Right hindlimb (tissue), 1 donor: Measurements from ENCODE around the gene CLCN6.

ENCODE experiments used
- DNase-seq: peaks from one replicate; pipeline ENCODE4 v3.0.0-alpha.2; 2018

The CLCN6 gene

GRCh38 chr1:11805422-11806306, at the start of gene CLCN6, which contains the start of gene MTHFR:
CLCN6 (plus strand) TSS chr1:11806191; CDS start chr1:11806263, 72 bp downstream.
MTHFR (minus strand) TSS chr1:11805964; CDS start chr1:11803116, 2,848 bp downstream.
- peak; percentile 100 for DNase-seq

GRCh38 chr1:11757047-11757446, 48.9 kb upstream of the CLCN6 start:
- no peak for DNase-seq

GRCh38 chr1:11759791-11760190, 46.2 kb upstream of the CLCN6 start:
- DNase-seq = no peak

GRCh38 chr1:11761285-11761684, 44.7 kb upstream of the CLCN6 start:
- DNase-seq = no peak

GRCh38 chr1:11761988-11762406, 44.0 kb upstream of the CLCN6 start, which contains the start of gene C1orf167:
C1orf167 (plus strand) TSS chr1:11762193; CDS start chr1:11764401, 2,208 bp downstream.
- DNase-seq = no peak

- no peak for DNase-seq
These were observed 41.9 kb upstream of the CLCN6 start for GRCh38 chr1:11764115-11764514.

GRCh38 chr1:11764519-11764918, 41.5 kb upstream of the CLCN6 start:
- DNase-seq = no peak

GRCh38 chr1:11765661-11766428, 40.1 kb upstream of the CLCN6 start:
- DNase-seq = no peak

- DNase-seq = no peak
These were observed 39.6 kb upstream of the CLCN6 start for GRCh38 chr1:11766429-11766776.

GRCh38 chr1:11767922-11768704, 37.9 kb upstream of the CLCN6 start:
- DNase-seq = peak; percentile 63

- DNase-seq = no peak
These were observed 37.2 kb upstream of the CLCN6 start for GRCh38 chr1:11768821-11769220.

GRCh38 chr1:11769274-11769673, 36.7 kb upstream of the CLCN6 start:
- DNase-seq = no peak

- DNase-seq = no peak
These were observed 36.0 kb upstream of the CLCN6 start for GRCh38 chr1:11770011-11770410.

- DNase-seq = no peak
These were observed 34.4 kb upstream of the CLCN6 start for GRCh38 chr1:11771481-11772043.

- no peak for DNase-seq
These were observed 33.5 kb upstream of the CLCN6 start for GRCh38 chr1:11772458-11772857.

GRCh38 chr1:11774753-11775152, 31.2 kb upstream of the CLCN6 start:
- no peak for DNase-seq

- DNase-seq = no peak
These were observed 28.2 kb upstream of the CLCN6 start for GRCh38 chr1:11777658-11778322.

GRCh38 chr1:11778336-11778735, 27.7 kb upstream of the CLCN6 start:
- no peak for DNase-seq

- no peak for DNase-seq
These were observed 27.0 kb upstream of the CLCN6 start for GRCh38 chr1:11778844-11779623.

- no peak for DNase-seq
These were observed 26.1 kb upstream of the CLCN6 start for GRCh38 chr1:11779715-11780379.
